IMR-90 (cell line): ENCODE data around the gene AAMDC. TPM values are rescaled to one million over a fixed set of nuclear protein-coding genes. Genes with fewer than 3 reads are reported as not detected.
A peak's percentile ranks its signal among the peaks of the same experiment; 100 is the strongest.

Source experiments
- ATAC-seq: fragments of 200-7000 bp; cut with Tn5 transposase; 2 replicates; pipeline ENCODE4 v1.9.1; 2020; ENCODE audit warnings: low read depth, mild to moderate bottlenecking, moderate library complexity
- BruUV-seq: library from RNA; stranded (reverse); fragments of 400-500 nt; replicated peaks from 2 replicates; lab custom pipeline; 2021; lab: Mats Ljungman, UMichigan
- CTCF ChIA-PET: fragments of 300-600 bp; formaldehyde crosslinking; extraction: SDS; loops from one replicate; lab custom pipeline; 2021; ENCODE audit warnings: antibody characterized with exemption; lab: Yijun Ruan, JAX
- POLR2A ChIA-PET: fragments of 300-600 bp; sonication (Branson Sonifier 250); formaldehyde crosslinking; loops from one replicate; lab custom pipeline; 2022; ENCODE audit warnings: antibody characterized with exemption; ENCODE audit not compliant: unreplicated experiment; lab: Charles Lee
- DNase-seq: peaks from one replicate; pipeline ENCODE4 v3.0.0; 2013
- H2AFZ ChIP-seq: replicated peaks from 2 replicates; pipeline ENCODE3; 2013; ENCODE audit warnings: low read length, mild to moderate bottlenecking; ENCODE audit not compliant: poor library complexity
- H2AK5ac ChIP-seq: 2 replicates; pipeline ENCODE4 v1.6.1; 2013; ENCODE audit warnings: low read depth, low read length, inconsistent platforms
- H2AK9ac ChIP-seq: replicated peaks from 2 replicates; pipeline ENCODE3; 2013; ENCODE audit warnings: mild to moderate bottlenecking, low read depth, low read length, moderate library complexity; ENCODE audit not compliant: poor library complexity
- H2BK120ac ChIP-seq: 2 replicates; pipeline ENCODE4 v1.6.1; 2013; ENCODE audit warnings: low read depth, low read length, inconsistent platforms
- H2BK15ac ChIP-seq: 3 replicates; pipeline ENCODE4 v1.6.1; 2013; ENCODE audit warnings: low read depth, low read length, inconsistent platforms
- H2BK20ac ChIP-seq: 2 replicates; pipeline ENCODE4 v1.6.1; 2013; ENCODE audit warnings: low read depth, mild to moderate bottlenecking, inconsistent platforms, low read length, moderate library complexity
- H2BK5ac ChIP-seq: 2 replicates; pipeline ENCODE4 v1.6.1; 2013; ENCODE audit warnings: mild to moderate bottlenecking, low read depth, low read length, inconsistent platforms; ENCODE audit not compliant: poor library complexity, severe bottlenecking
- H3K14ac ChIP-seq: replicated peaks from 2 replicates; pipeline ENCODE4 v1.6.1; 2013; ENCODE audit warnings: low read depth, low read length, inconsistent platforms
- H3K18ac ChIP-seq: 2 replicates; pipeline ENCODE4 v1.6.1; 2013; ENCODE audit warnings: low read depth, low read length, control low read depth
- H3K23ac ChIP-seq: 2 replicates; pipeline ENCODE4 v1.6.1; 2013; ENCODE audit warnings: low read depth, low read length, inconsistent platforms
- H3K27ac ChIP-seq: 2 replicates; pipeline ENCODE4 v1.5.1; 2013; ENCODE audit warnings: mild to moderate bottlenecking, control low read depth, low read length; ENCODE audit not compliant: insufficient read depth
- H3K27me3 ChIP-seq: 2 replicates; pipeline ENCODE4 v1.6.1; 2013; ENCODE audit warnings: low read length; ENCODE audit not compliant: control insufficient read depth, insufficient read depth
- H3K36me3 ChIP-seq: 2 replicates; pipeline ENCODE4 v1.6.1; 2013; ENCODE audit warnings: low read length, mixed read lengths; ENCODE audit not compliant: control insufficient read depth, insufficient read depth
- H3K4ac ChIP-seq: 2 replicates; pipeline ENCODE4 v1.6.1; 2013; ENCODE audit warnings: low read depth, low read length, inconsistent platforms
- H3K4me1 ChIP-seq: 2 replicates; pipeline ENCODE4 v1.6.1; 2013; ENCODE audit warnings: low read length, mixed read lengths; ENCODE audit not compliant: control insufficient read depth, insufficient read depth
- H3K4me2 ChIP-seq: 2 replicates; pipeline ENCODE4 v1.6.1; 2013; ENCODE audit warnings: low read depth, mild to moderate bottlenecking, control low read depth, low read length, moderate library complexity
- H3K4me3 ChIP-seq: 2 replicates; pipeline ENCODE4 v1.5.1; 2013; ENCODE audit warnings: low read depth, mild to moderate bottlenecking, control low read depth, low read length, moderate library complexity; ENCODE audit not compliant: insufficient read depth
- H3K56ac ChIP-seq: 2 replicates; pipeline ENCODE4 v1.6.1; 2013; ENCODE audit warnings: low read length, inconsistent platforms; ENCODE audit not compliant: insufficient read depth; ENCODE audit errors: extremely low read depth
- H3K79me1 ChIP-seq, 2 experiments: 2 replicates each; pipeline ENCODE4 v1.6.1; 2013; ENCODE audit warnings: low read length in 2 of 2, inconsistent platforms in 1 of 2, low read depth in 1 of 2
- H3K9ac ChIP-seq: 2 replicates; pipeline ENCODE4 v1.6.1; 2013; ENCODE audit warnings: low read depth, low read length, control low read depth
- H3K9me1 ChIP-seq: 2 replicates; pipeline ENCODE4 v1.6.1; 2013; ENCODE audit warnings: low read length, inconsistent platforms; ENCODE audit not compliant: insufficient read depth
- H3K9me3 ChIP-seq: 2 replicates; pipeline ENCODE4 v1.6.1; 2013; ENCODE audit warnings: low read length; ENCODE audit not compliant: control insufficient read depth, insufficient read depth
- H4K20me1 ChIP-seq: 2 replicates; pipeline ENCODE4 v1.6.1; 2013; ENCODE audit warnings: low read length, inconsistent platforms; ENCODE audit not compliant: insufficient read depth
- H4K5ac ChIP-seq: 2 replicates; pipeline ENCODE4 v1.6.1; 2013; ENCODE audit warnings: mild to moderate bottlenecking, low read depth, low read length, control low read depth
- H4K8ac ChIP-seq, 2 experiments: 2 replicates each; pipeline ENCODE4 v1.6.1; 2013; ENCODE audit warnings: low read depth in 2 of 2, low read length in 2 of 2, control low read depth in 1 of 2, inconsistent platforms in 1 of 2
- H4K91ac ChIP-seq: 2 replicates; pipeline ENCODE4 v1.6.1; 2013; ENCODE audit warnings: low read depth, low read length, inconsistent platforms; ENCODE audit not compliant: insufficient read depth
- NFE2L2 ChIP-seq: fragments of 150-350 bp; IDR thresholded peaks from 2 replicates; pipeline ENCODE4 v1.6.1; 2016; ENCODE audit warnings: low read depth, mild to moderate bottlenecking, low read length
- dilution Hi-C: fragments of 300-500 bp; cut with HindIII; formaldehyde crosslinking; loops from one replicate; pipeline ENCODE4 v1.14.3; 2018; ENCODE audit warnings: low sequenced_read_pairs; ENCODE audit not compliant: unreplicated experiment
- in situ Hi-C: fragments of 300-500 bp; cut with MboI; formaldehyde crosslinking; loops from 3 replicates; pipeline ENCODE4 v1.14.3; 2019; ENCODE audit warnings: low sequenced_read_pairs, inconsistent platforms, mixed read lengths
- intact Hi-C: fragments of 100-400 bp; cut with micrococcal nuclease; formaldehyde crosslinking; loops from 2 replicates; pipeline ENCODE4 v1.10.0; 2022
- polyA plus RNA-seq, 3 experiments: library from polyadenylated mRNA; depleted of rRNA; stranded (reverse); fragments of >200 nt; gene quantifications; 2 replicates each; pipeline ENCODE4 v1.2.3, GENCODE V29; 2012; ENCODE audit warnings: low replicate concordance in 1 of 3
- total RNA-seq: library from RNA; depleted of rRNA; stranded (reverse); fragments of >200 nt; gene quantifications from 2 replicates; pipeline ENCODE4 v1.2.3, GENCODE V29; 2012

Gene AAMDC
- total and polyA plus RNA-seq, 2 of the 4 experiments (the other 2 are of a cell fraction) = 15.8 to 47.6 TPM

DNA sequence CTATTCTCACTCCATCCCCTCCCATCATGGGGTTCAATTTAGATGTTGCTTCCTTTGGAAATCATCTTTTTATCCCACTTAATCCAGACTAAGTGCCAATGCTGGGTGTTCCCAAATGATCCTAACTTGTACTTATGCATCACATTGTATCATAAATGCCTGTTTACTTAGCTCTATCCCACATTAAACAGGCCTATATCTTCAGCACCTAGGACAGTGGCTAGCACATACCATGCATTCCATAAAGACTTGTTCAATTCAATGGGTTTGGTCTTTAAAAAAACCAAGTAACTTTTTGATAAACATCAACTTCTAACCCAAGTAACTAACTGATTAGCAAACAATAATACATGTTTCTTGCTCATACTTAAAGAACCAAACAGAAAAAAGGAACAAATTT, 41.0 kb upstream of the AAMDC start:
- Histone ChIP-seq H2BK5ac (no peak overlapping the region), H4K5ac (no peak overlapping the region), H3K27ac (no peak overlapping the region), H3K79me1 (peaks cover 37 to 74% of the 10 kb centered on the region in 2 experiments), H3K9ac (no peak overlapping the region), H2BK15ac (no peak overlapping the region), H2BK120ac (no peak overlapping the region), H3K4ac (no peak overlapping the region), H3K56ac (no peak overlapping the region), H3K18ac (no peak overlapping the region), H4K91ac (no peak overlapping the region), H3K9me3 (no peaks in the 10 kb centered on the region), H3K4me1 (0 out of 2 replicates have a peak, but pooled peaks cover 1% of the 10 kb centered on the region), H3K4me2 (no peak overlapping the region), H3K14ac (no peak overlapping the region), H2AK5ac (no peak overlapping the region), H3K27me3 (no peaks in the 10 kb centered on the region), H3K4me3 (no peak overlapping the region), H2AFZ (no peak overlapping the region), H2BK20ac (no peak overlapping the region), H3K23ac (no peak overlapping the region), H2AK9ac (no peak overlapping the region), H4K8ac (no peak overlapping the region), H4K20me1 (peaks cover 86% of the 10 kb centered on the region), H3K36me3 (peaks cover 2% of the 10 kb centered on the region), H3K9me1 (peaks cover 4% of the 10 kb centered on the region; the same call in 1 of the 2 replicates)
- ATAC-seq (peak; percentile 77), DNase-seq (peak; percentile 54)
- no TSS peak for BruUV-seq
- dilution Hi-C loops (no loop called here), in situ Hi-C loops (loop anchor here (10.0 kb wide), 1 partner anchor 215 kb away; the partner anchor contains the start of gene INTS4), intact Hi-C loops (loop anchor here (5.0 kb wide), 1 partner anchor 37 kb away; no protein-coding TSS in a partner anchor)
- no peak for TF ChIP-seq NFE2L2
- ChIA-PET CTCF (no interaction called here), POLR2A (no interaction called here)
